PFSK-1 (cell line): ENCODE results near the gene MTO1.

Source experiments
- FOXP2 ChIP-seq: optimal IDR thresholded peaks from 2 replicates; pipeline ENCODE3; 2011; ENCODE audit warnings: borderline replicate concordance, control low read depth, inconsistent platforms; ENCODE audit not compliant: insufficient read depth; ENCODE audit errors: extremely low read length, extremely low read depth
- POLR2AphosphoS5 ChIP-seq: IDR thresholded peaks from 2 replicates; pipeline ENCODE4 v1.6.1; 2012; ENCODE audit warnings: low read depth, mild to moderate bottlenecking, control low read depth, low read length, moderate library complexity
- SIN3A ChIP-seq: IDR thresholded peaks from 2 replicates; pipeline ENCODE4 v1.6.1; 2012; ENCODE audit warnings: mild to moderate bottlenecking, low read length, moderate library complexity, borderline replicate concordance; ENCODE audit not compliant: insufficient read depth
- TAF1 ChIP-seq: IDR thresholded peaks from 2 replicates; pipeline ENCODE4 v1.6.1; 2012; ENCODE audit warnings: low read length, control low read depth, borderline replicate concordance; ENCODE audit not compliant: insufficient read depth
- TF ChIP-seq, protein P1 (sequence below), 2 experiments: IDR thresholded peaks; 2 replicates each; pipeline versions ENCODE4 v1.6.1 to v1.8.0; 2011 to 2012; ENCODE audit warnings: low read depth in 2 of 2, low read length in 2 of 2, control low read depth in 1 of 2, inconsistent platforms in 1 of 2, mild to moderate bottlenecking in 1 of 2, moderate library complexity in 1 of 2; ENCODE audit not compliant: insufficient read depth in 1 of 2

The MTO1 gene

GRCh38 chr6:73435236-73435635, 26.3 kb upstream of the MTO1 start:
- no peak for TF ChIP-seq TAF1
- TF ChIP-seq POLR2AphosphoS5: no peak
- TF ChIP-seq, protein P1, sequence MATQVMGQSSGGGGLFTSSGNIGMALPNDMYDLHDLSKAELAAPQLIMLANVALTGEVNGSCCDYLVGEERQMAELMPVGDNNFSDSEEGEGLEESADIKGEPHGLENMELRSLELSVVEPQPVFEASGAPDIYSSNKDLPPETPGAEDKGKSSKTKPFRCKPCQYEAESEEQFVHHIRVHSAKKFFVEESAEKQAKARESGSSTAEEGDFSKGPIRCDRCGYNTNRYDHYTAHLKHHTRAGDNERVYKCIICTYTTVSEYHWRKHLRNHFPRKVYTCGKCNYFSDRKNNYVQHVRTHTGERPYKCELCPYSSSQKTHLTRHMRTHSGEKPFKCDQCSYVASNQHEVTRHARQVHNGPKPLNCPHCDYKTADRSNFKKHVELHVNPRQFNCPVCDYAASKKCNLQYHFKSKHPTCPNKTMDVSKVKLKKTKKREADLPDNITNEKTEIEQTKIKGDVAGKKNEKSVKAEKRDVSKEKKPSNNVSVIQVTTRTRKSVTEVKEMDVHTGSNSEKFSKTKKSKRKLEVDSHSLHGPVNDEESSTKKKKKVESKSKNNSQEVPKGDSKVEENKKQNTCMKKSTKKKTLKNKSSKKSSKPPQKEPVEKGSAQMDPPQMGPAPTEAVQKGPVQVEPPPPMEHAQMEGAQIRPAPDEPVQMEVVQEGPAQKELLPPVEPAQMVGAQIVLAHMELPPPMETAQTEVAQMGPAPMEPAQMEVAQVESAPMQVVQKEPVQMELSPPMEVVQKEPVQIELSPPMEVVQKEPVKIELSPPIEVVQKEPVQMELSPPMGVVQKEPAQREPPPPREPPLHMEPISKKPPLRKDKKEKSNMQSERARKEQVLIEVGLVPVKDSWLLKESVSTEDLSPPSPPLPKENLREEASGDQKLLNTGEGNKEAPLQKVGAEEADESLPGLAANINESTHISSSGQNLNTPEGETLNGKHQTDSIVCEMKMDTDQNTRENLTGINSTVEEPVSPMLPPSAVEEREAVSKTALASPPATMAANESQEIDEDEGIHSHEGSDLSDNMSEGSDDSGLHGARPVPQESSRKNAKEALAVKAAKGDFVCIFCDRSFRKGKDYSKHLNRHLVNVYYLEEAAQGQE (IDR thresholded peaks at IDR 0.05; ENCODE audit: insufficient read depth in 1 of 2, low read depth in 2 of 2, low read length in 2 of 2): no peak
- TF ChIP-seq FOXP2: no peak
- no peak for TF ChIP-seq SIN3A

DNA sequence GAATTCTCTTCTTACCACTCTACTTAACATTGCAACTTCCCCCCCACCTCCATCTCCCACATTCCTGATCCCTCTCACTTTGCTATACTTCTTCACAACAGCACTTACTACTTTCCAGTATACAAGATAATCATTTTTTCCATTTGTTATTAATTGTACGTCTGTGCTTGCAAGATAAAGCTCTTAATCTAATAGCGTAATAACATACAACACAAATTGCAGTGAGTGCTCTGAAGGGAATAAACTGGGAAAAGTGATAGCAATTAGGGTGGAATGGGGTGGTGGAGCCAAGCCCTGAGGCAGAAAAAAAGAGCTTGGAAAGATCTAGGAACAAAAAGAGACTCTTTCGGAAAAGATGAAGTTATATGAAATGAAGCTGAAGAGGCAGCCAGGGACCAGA, 18.0 kb upstream of the MTO1 start:
- no peak for TF ChIP-seq SIN3A
- TF ChIP-seq, protein P1 (IDR thresholded peaks at IDR 0.05; ENCODE audit: insufficient read depth in 1 of 2, low read depth in 2 of 2, low read length in 2 of 2): no peak
- TF ChIP-seq FOXP2: no peak
- TF ChIP-seq POLR2AphosphoS5: no peak
- TF ChIP-seq TAF1: no peak

DNA sequence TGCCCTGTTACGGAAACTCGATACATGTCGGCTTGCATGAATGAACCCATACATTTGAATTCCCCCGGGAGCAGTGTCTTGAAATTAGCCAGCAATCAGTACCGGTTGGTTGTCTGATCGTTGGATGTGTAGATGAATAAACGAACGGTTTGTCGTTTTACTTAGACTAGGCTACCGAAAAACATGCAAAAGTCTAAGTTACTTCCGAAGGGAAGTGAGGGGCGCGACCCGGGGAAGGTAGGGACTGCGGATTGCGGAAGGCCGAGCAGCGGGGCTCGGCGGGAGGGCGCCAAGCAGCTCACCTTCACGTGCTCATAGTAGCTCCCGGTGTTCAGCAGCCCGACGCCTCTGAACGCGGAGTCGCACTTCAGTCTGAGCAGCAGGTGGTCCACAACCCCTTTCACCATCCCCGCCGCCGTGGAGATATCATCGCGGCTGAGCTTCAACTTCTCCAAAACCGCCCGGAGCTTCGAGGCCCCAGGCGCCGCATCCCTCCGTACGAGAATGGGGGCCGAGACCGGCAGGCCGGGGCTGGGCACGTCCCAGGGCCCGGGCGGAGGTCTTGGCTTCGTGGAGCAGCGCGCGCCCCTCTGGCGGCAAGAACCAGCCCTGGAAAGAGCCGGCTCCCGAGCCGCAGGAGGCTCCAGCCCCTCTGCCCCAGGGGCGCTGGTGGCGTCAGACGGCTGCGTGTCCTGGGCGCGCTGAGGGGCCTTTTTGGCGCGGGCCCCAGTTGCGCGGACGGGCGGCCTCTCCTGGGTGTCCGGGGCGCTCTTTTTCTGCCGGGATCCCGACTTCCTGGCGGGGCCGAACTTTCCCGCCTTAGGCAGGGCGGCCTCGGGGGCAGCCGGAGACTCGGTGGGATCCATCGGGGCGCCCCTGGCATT, 10.1 kb upstream of the MTO1 start:
- TF ChIP-seq POLR2AphosphoS5 (no peak), TAF1 (no peak), SIN3A (no peak), FOXP2 (no peak)
- TF ChIP-seq, protein P1 (IDR thresholded peaks at IDR 0.05; ENCODE audit: insufficient read depth in 1 of 2, low read depth in 2 of 2, low read length in 2 of 2): no peak

DNA sequence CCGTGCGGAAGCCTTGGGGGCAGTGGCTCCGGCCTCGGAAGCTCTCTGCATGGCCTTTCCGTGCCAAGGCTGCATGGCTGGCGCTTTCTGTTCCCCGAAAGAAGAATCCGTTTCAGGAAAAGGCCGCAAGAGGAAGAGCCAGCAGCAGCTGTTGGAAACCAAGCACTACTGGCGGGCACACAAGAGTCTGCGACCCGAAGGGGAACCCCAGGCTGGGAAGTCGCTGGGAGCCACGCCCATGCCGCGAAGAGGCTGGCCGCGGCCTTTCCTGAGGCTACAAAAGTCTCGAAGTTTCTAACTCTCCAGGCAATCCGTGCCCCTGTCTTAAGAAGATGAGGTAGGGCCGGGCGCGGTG, 9.5 kb upstream of the MTO1 start, which contains the start of gene CGAS:
Gene CGAS (minus strand): TSS at position 191 of the 355 bp plus-strand sequence. CDS start 116 bp downstream, at position 75.
- no peak for TF ChIP-seq TAF1
- TF ChIP-seq, protein P1 (IDR thresholded peaks at IDR 0.05; ENCODE audit: insufficient read depth in 1 of 2, low read depth in 2 of 2, low read length in 2 of 2): no peak
- TF ChIP-seq SIN3A: no peak
- TF ChIP-seq FOXP2: no peak
- no peak for TF ChIP-seq POLR2AphosphoS5
